Upper lobe of left lung (tissue), 6 donors: ENCODE data around the gene PFDN1. TPM values are rescaled to one million over a fixed set of nuclear protein-coding genes. Genes with fewer than 3 reads are reported as not detected.

Source experiments
- ATAC-seq, 2 donors: fragments of 200-7000 bp; cut with Tn5 transposase; one replicate each; pipeline ENCODE4 v1.9.1; 2022; ENCODE audit warnings: mild to moderate bottlenecking in 2 of 2, moderate library complexity in 2 of 2; ENCODE audit not compliant: low FRiP score in 2 of 2
- DNase-seq, 2 donors: peaks; one replicate each; pipeline ENCODE4 v3.0.0-alpha.2; 2019 to 2020
- H3K27ac ChIP-seq, 4 donors: fragments of 200-600 bp; sonication (generic); one replicate each; pipeline ENCODE4 v1.5.1; 2016 to 2019
- H3K27me3 ChIP-seq, 4 donors: fragments of 200-600 bp; sonication (generic); one replicate each; pipeline ENCODE4 v1.5.1; 2017 to 2019
- H3K36me3 ChIP-seq, 4 donors: fragments of 200-600 bp; sonication (generic); one replicate each; pipeline ENCODE4 v1.5.1; 2016 to 2019
- H3K4me1 ChIP-seq, 4 donors: fragments of 200-600 bp; sonication (generic); one replicate each; pipeline ENCODE4 v1.5.1; 2018 to 2019
- H3K4me3 ChIP-seq, 4 donors: fragments of 200-600 bp; sonication (generic); one replicate each; pipeline ENCODE4 v1.5.1; 2017 to 2019; ENCODE audit warnings: mild to moderate bottlenecking in 2 of 4, moderate library complexity in 1 of 4
- H3K9me3 ChIP-seq, 4 donors: fragments of 200-600 bp; sonication (generic); one replicate each; pipeline ENCODE4 v1.5.1; 2018 to 2019
- EP300 ChIP-seq, 4 donors: sonication (generic); formaldehyde crosslinking; IDR thresholded peaks; one replicate each; pipeline ENCODE4 v1.5.1; 2017; ENCODE audit warnings: antibody characterized with exemption in 4 of 4, control low read depth in 2 of 4
- POLR2A ChIP-seq, 4 donors: fragments of 450-650 bp; IDR thresholded peaks; one replicate each; pipeline ENCODE4 v1.5.1; 2016 to 2017; ENCODE audit warnings: antibody characterized with exemption in 4 of 4, mild to moderate bottlenecking in 2 of 4
- POLR2AphosphoS5 ChIP-seq, 2 donors: sonication (generic); formaldehyde crosslinking; IDR thresholded peaks; one replicate each; pipeline ENCODE4 v1.5.1; 2017; ENCODE audit warnings: antibody characterized with exemption in 2 of 2
- WGBS, 2 donors: methylation state at CpG; one replicate each; pipeline ENCODE4 v1.1.5; 2017 to 2018; 5-methylcytosine and 5-hydroxymethylcytosine counted together
- total RNA-seq, 6 donors: library from RNA; depleted of rRNA in 4 of 6; stranded (reverse); fragments of >200 nt in 4 of 6; gene quantifications; one replicate each; pipeline versions ENCODE4 v1.1.0 to v1.2.1, GENCODE V29; 2016 to 2021
- TF ChIP-seq, protein P1 (sequence below), 6 experiments: fragments of 450-650 bp in 4 of 6; fragments of 200-600 bp in 2 of 6; sonication (generic) in 2 of 6; IDR thresholded peaks; one replicate each; pipeline ENCODE4 v1.5.1; 2016 to 2019; ENCODE audit warnings: antibody characterized with exemption in 6 of 6
- donor health status: DM: no; HTN: no; CAD: no; lungs with moderate emphysema.
- donor health status: DM: no; HTN: yes; CAD: no; lungs with severe emphysema.

Gene PFDN1
- total RNA-seq, 6 donors from 2014 or later: 44.7 to 128 (median 87.7) TPM

DNA sequence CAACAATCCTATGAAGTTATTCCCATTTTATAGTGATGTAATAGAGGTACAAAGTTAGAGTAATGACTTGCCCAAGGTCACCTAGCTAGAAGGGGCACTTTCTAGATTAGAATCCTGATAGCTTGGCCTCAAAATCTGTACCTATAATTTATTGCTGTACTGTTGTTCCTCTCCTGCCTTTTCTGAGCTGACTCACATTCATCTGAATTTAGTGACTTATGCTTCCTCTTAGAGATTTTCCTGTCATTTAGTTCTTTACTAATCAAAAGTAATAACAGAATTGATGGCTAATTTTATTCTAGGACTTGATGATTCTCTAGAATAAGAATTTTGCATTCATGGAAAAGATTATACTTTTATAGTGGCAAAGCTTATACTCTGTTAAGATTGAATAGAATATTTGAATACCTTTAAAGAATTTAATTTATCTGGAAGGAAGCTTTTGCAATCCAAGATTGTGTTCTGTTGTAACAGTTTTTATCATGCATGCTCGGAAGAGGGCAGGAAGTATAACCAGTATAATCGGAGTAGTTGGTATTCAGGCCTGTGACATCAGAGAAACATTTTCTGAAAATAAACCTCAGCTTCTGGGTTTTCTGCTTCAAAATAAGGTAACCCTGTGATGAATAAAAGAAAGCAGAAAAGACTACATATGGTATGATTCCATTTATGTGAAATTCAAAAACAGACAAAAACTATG lies 106.6 kb downstream of the PFDN1 start:
- Histone ChIP-seq H3K9me3 (no peaks in the 10 kb centered on the region), H3K27me3 (no peaks in the 10 kb centered on the region), H3K4me1 (peaks cover 0 to 9% (median 0%) of the 10 kb centered on the region in 4 donors), H3K36me3 (peaks cover 0 to 16% (median 3%) of the 10 kb centered on the region in 4 donors), H3K27ac (peak overlapping the region in 2 of 4 donors; percentile 17 to 19), H3K4me3 (no peak overlapping the region)
- WGBS, 2 donors: 36 to 44% methylated on average over 2 of the region's 2 CpGs
- TF ChIP-seq EP300 (IDR thresholded peaks at IDR 0.05) (no peak), POLR2A (IDR thresholded peaks at IDR 0.05) (no peak), POLR2AphosphoS5 (IDR thresholded peaks at IDR 0.05) (no peak)
- TF ChIP-seq, protein P1, sequence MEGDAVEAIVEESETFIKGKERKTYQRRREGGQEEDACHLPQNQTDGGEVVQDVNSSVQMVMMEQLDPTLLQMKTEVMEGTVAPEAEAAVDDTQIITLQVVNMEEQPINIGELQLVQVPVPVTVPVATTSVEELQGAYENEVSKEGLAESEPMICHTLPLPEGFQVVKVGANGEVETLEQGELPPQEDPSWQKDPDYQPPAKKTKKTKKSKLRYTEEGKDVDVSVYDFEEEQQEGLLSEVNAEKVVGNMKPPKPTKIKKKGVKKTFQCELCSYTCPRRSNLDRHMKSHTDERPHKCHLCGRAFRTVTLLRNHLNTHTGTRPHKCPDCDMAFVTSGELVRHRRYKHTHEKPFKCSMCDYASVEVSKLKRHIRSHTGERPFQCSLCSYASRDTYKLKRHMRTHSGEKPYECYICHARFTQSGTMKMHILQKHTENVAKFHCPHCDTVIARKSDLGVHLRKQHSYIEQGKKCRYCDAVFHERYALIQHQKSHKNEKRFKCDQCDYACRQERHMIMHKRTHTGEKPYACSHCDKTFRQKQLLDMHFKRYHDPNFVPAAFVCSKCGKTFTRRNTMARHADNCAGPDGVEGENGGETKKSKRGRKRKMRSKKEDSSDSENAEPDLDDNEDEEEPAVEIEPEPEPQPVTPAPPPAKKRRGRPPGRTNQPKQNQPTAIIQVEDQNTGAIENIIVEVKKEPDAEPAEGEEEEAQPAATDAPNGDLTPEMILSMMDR (IDR thresholded peaks at IDR 0.05): no peak
- DNase-seq (no peak), ATAC-seq (no peak)

Other genes starting within 250 kb of the PFDN1 start
- 10 to 100 TPM; 13.8 to 43.2 (median 22.7) TPM for gene PURA, start 189.0 kb downstream of the PFDN1 start, total RNA-seq
- 10 to 100 TPM in 4 of 6 donors, 1 to 10 TPM in 2; 8.4 to 32.8 (median 11.8) TPM for gene IGIP, start 177.2 kb downstream of the PFDN1 start, total RNA-seq
- gene CYSTM1, start 127.9 kb downstream of the PFDN1 start, total RNA-seq: 100 to 1,000 TPM in 1 of 6 donors, 10 to 100 TPM in 5; 24.1 to 139 (median 91.9) TPM
- 10 to 100 TPM; 10.5 to 65.0 (median 49.5) TPM for gene HBEGF, start 43.5 kb upstream of the PFDN1 start, total RNA-seq
- gene SLC4A9, start 57.1 kb upstream of the PFDN1 start, total RNA-seq: under 1 TPM in 3 of 6 donors, not detected in 3; 0.15 to 0.23 (median 0.17) TPM
- gene ANKHD1, start 98.7 kb upstream of the PFDN1 start, total RNA-seq: 100 to 1,000 TPM in 5 of 6 donors, 10 to 100 TPM in 1; 97.0 to 338 (median 135) TPM
- 10 to 100 TPM; 12.1 to 32.5 (median 21.0) TPM for gene EIF4EBP3, start 244.6 kb upstream of the PFDN1 start, total RNA-seq